Measurements from ENCODE around the gene SDHC.
"Not testable (repeated sequence)": the region's sequence is repeated elsewhere in the genome, so short reads cannot be mapped to it uniquely, and the experiment has no call there.

Gene SDHC

DNA sequence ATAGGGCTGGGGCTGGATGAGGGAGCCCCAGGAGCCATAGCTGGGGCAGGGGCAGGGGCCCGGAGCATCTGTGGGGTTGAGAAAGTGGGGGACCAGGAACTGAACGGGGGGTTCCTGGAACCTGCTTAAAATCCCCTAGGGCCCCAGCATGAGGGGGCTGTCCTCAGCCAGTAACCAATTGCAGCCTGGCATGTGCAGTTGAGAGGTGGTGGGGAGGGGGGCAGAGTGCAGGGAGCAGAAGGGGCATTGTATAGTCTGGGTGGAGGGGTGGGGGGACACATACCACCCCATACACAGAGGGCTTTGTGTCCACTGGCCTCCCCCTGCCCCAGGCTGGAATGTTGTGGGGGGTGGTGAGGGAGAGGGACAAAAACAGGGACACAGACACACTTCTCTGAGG, 4.3 kb upstream of the SDHC start, which contains the start of gene MPZ:
TSS of gene MPZ (minus strand) at position 101 of the 400 bp plus-strand sequence. CDS start at position 38, 63 bp downstream.
- DNase-seq (ENCODE audit: low spot score), result no peak

DNA sequence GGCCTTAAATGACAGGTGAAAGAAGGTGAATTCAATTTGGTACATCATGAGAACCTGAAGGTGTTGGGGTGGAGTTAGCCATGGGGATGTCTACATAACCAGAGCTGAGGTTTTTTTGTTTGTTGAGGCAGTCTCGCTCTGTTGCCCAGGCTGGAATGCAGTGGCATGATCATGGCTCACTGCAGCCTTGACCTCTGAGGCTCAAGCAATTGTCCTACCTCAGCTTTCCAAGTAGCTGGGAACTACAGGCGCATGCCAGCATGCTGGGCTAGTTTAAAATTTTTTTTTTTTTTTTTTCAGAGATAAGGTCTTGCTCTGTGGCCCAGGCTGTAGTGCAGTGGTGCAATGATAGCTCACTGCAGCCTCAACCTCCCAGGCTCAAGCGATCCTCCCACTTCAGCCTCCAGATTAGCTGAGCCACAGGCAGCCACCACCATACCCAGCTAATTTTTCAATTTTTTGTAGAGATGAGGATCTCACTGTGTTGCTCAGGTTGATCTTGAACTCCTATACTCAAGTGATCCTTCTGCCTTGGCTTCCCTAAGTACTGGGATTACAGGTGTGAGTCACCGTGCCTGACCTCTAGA, 2.5 kb upstream of the SDHC start:
- DNase-seq (ENCODE audit: low spot score), result no peak

DNA sequence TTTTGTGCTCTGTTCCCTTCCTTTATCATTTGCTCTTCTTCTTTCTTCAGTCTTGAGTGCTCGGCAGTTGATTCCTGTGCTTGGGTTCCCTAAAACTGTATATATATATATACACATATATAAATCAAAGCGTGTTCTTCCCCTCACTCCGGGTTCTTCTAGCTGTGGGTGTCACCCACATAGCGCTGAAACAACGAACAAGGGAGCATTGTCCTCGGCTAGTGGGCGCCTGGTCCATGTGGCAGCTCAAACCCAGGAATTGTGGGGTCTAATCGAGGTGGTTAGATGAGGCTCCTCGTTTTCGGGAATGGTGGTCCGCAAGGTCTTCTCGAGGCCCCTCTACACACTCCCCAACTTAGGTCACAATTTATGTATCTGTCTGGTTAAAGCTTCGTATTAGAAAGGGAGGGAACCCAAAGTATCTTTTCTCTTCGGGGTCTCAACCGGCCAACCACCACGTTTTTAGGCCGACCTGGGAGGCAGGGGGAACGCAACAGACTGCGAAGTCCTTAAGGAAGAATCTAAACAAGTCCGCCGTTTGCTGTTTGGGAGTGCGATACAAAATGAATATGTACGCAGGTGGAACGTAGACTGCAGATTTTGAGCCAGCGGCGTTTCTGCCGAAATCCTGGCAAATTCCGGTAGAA, 504 bp upstream of the SDHC start:
- DNase-seq (ENCODE audit: low spot score), result peak; percentile 8

DNA sequence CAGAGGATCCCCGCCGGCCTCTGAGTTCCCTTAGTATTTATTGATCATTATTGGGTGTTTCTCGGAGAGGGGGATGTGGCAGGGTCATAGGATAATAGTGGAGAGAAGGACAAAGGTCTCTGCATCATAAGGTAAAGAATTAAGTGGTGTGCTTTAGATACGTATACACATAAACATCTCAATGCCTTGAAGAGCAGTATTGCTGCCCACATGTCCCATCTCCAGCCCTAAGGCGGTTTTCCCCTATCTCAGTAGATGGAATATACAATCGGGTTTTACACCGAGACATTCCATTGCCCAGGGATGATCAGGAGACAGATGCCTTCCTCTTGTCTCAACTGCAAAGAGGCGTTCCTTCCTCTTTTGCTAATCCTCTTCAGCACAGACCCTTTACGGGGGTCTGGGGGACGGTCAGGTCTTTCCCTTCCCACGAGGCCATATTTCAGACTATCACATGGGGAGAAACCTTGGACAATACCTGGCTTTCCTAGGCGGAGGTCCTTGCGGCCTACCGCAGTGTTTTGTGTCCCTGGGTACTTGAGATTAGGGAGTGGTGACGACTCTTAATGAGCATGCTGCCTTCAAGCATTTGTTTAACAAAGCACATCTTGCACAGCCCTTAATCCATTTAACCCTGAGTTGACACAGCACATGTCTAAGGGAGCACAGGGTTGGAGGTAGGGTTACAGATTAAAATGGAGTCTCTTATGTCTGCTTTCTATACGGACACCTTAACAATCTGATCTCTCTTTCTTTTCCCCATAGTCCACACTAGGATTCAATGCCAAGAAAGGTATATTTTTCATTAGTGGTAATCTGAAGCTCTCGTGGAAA, 1.9 kb downstream of the SDHC start:
- DNase-seq (ENCODE audit: low spot score), result not testable (repeated sequence)

DNA sequence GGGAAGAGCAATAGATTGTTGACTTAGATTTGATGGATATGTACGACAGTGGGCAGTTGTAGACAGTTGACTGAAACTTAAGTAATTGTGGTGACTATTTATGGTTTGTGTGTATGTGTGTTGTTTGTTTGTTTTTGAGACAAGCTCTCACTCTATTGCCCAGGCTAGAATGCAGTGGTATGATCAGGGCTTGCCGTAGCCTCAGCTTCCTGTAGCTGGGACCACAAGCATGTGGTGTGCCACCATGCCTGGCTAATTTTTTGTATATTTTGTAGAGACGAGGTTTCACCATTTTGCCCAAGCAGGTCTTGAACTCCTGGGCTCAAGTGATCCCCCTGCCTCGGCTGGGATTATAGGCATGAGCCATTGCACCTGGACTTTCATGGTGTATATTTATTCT, 9.8 kb downstream of the SDHC start:
- DNase-seq (ENCODE audit: low spot score), result no peak

DNA sequence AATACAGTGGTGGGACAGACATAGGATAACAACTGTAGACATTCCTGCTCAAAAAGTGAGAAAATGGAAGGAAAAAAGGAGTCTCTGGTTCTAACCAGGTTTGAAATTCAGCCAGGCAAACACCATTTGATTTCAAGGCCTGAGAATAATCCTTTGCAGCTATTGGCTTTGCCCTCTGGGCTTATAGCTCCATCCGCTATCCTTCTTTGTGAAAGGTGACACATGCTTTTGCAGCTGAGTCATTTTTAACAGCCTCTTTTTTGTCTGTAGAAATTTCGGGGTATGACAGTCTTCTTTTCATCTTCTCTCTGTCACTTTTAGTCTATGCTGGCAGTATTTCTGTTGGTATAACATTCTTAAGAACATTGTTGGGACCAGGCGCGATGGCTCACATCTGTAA, 16.2 kb downstream of the SDHC start:
- DNase-seq (ENCODE audit: low spot score), result no peak

DNA sequence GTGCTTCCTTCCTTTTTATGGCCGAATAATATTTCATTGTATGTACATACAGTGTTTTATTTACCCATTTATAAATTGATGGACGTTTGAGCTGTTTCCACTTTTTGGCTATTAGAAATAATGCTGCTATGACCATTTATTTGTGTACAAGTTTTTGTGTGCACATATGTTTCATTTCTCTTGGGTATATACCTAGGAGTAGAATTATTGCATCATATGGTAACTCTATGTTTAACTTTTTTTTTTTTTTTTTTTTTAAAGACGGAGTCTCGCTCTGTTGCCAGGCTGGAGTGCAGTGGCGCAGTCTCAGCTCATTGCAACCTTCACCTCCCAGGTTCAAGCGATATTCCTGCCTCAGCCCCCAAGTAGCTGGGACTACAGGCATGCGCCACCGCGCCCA, 19.0 kb downstream of the SDHC start:
- DNase-seq (ENCODE audit: low spot score), result no peak

DNA sequence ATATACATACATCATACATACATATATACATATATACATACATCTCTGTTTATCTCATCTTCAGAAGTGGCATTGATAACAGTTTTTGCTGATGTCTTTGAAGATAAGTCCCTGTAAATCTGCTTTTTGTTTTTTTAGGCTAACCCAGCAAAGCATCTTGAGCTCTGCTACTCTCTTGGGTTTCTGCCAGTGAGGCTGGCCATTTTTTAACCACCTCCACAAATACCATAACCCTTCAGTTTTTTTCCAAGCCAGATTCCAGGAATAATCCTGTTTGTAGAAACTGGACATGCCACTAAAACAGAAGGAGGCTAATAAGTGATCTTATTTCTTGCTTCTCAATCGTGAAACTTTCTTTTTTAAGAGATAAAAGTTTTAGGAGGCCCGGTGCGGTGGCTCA, 21.6 kb downstream of the SDHC start:
- DNase-seq (ENCODE audit: low spot score), result no peak

DNA sequence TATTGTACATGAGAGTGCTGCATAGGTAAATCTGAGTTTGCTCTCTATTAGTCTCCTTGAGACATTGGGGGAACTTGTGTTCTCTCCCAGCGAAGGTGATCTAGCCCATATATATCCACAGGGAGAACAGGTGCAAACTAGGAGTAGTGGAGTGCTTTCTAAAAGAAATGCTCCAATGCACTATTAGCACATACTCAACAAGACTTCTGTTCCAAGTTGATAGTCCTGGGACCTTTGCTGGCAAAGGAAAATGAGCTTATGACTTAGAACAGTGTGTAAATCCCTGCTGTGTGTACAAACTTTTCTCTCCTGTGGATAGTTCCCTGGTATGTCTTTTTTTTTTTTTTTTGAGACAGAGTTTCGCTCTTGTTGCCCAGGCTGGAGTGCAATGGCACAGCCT, 28.0 kb downstream of the SDHC start:
- DNase-seq (ENCODE audit: low spot score), result no peak

DNA sequence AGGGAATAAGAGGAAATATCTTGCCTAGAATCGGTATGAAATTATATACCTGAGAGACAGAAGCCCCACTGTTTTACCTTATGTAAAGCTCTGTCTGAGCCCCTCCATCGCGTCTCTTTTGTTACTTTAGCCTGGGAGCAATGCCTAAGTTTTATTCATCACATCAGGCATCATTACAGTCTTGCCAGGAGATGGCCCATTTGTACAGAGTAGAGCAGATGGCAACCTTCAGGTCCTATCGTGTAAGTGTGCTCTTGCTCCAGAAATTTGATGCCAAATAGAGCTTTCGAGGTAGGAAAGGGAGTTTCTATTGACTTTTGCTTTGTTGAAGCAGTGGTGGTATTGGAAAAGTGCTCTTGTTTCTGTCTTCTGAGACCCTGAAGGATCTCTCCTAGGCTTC, 28.6 kb downstream of the SDHC start:
- no peak for DNase-seq (ENCODE audit: low spot score)

DNA sequence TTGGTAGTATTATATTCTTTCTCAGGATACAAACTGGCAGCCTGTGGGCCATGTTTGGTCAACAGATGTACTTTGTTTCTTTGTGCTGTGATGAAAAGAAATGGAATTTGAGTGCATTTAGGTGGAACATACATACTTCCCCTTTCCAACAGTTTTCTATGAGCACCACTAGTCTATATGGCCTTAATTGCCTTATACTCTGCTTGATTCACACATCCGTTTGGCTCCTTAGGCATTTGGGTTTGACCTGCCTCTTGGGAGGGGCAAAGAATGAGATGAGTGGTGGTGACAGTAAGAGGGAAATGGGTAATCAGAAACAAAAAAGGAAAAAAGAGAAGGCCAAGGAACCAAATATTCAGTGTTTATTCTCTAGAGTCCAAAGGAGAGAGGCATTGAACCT, 36.5 kb downstream of the SDHC start:
- no peak for DNase-seq (ENCODE audit: low spot score)

DNA sequence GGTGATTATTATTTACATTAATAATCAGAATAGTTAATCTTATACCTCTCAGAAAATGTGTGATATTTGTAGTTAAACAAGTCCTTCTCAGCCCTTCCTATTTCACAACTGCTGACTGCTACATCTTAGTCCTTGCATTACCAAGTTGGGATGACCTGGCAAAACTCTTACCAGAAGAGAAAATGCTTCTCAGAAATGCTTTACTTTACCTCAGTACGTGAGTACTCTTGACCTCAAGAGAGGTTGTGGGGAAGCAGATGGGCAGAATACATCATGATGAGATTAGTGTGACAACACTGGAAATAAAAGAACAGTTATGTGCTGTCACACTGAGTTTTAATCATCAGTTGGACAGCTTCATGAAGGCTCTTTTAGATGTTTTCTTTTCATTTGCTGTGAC, 37.3 kb downstream of the SDHC start:
- no peak for DNase-seq (ENCODE audit: low spot score)

DNA sequence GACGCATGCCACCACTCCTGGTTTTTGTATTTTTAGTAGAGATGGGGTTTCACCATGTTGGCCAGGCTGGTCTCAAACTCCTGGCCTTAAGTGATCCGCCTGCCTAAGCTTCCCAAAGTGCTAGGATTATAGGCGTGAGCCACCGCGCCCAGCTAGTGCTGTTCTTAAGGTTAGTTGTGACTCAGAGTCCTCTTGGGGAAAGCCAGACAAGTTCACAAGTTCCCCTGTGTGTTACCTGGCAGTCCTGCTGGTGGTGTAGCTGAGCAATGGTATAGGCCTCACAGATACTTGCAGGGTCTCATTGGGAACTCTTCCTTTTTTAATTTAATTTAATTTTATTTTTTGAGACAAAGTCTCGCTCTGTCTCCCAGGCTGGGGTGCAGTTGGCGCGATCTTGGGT, 42.9 kb downstream of the SDHC start:
- no peak for DNase-seq (ENCODE audit: low spot score)

DNA sequence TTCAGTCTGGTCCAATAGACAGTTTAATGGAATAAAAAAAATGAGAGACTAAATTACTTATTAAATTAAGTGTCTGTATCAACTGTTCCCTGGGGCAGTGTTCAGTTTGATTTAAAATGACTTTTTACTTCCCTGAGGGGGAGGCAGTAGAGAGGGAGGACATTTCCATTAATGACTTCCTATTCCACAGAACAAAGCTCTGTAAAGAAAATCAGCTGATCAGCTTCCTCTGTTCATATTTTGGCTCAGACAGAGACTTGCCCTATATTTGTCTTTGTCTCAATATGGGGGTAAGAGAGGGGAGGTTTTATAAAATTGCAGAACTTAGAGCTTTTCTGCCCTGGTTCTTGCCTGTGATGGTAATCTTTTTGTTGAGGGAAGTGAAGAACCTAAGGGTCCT, 45.1 kb downstream of the SDHC start:
- no peak for DNase-seq (ENCODE audit: low spot score)

DNA sequence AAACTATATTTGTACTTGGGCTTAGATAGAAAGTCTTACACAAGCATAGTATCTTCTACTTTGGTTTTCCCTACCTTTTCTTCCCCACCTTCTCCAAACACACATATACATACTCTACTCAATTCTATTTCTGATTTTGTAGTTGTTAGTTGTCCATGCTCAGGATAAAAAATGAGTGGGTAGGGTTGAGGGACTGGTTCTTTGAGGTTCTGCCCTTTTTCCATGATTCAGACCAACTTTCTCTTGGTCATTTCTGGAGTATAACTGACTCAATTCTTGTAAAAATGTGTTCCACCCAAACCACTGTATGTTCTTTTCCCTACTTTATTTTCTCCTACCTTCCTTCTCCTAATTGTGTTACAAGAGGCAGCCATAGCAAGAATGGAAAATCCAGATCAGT, 50.2 kb downstream of the SDHC start:
- no peak for DNase-seq (ENCODE audit: low spot score)

DNA sequence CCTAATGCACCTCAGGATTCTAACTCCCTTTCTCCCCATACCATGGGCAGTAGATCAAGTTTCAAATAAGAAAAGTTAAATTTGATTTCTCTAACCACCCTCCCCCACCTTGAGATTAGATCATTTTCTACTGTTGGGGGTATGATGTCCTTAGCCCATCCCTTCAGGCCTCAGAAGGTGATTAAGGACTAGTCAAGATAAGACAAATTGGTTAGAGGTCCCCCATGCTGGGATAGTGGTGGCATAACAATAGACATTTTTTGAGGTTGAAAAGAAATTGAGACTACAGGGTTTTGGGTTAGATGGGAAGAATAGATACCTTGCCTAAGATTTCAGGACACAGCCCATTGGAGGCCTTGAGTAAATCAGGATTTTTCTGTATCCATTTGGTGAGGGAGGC, 51.0 kb downstream of the SDHC start:
- DNase-seq (ENCODE audit: low spot score), result no peak

DNA sequence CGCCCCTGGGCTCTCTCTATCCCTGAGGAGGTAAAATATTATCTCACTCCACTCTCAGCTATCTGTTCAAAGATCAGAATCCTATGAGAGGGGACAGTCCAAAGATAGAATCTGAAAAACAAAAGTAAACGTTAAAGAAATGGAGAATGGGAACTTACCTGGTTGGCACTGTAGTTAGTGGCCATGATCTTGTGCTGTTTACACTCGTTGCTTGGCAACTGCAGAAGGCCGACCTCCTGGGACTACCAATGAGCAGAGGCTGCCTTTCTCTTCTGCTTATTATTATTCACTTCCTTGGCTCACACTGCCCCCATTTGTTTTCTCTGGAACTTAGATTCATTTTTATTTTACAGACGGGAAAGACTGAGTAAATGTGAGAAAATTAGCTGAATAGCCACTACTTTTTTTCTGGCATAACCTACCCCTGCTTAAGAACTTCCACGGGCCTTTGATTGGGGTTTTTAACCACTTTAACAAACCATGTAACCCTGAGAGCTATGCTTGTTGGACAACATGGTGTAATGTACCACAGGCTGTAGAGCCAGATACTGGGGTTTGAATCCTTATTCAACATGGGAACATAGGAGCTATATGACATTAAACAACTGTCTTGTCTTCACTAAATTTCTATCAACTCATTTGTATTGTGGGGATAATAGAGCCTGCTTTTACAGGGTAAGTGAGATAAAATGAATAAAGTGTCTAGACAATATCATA, 53.7 kb downstream of the SDHC start, which contains the start of gene CFAP126:
TSS of gene CFAP126 (minus strand) at position 193 of the 717 bp plus-strand sequence. CDS start at position 185, 8 bp downstream.
- no peak for DNase-seq (ENCODE audit: low spot score)

DNA sequence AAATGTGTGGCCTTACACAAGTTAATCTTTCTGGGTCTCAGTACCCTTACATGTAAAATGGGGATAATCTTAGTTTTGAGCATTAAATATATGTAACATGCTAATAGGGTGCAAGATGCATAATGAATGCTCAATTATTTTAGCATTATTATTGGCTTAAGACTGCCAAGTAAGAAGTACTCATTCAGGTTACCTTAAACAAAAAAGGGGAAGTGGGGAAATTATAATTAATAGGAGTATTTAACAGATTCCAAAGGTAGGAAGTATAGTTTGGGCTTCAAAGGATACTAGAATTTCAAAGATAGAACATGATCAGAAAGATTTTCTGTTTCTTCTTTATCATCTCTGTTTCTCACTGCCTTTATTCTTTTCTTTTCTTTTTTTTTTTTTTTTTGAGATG, 59.3 kb downstream of the SDHC start:
- no peak for DNase-seq (ENCODE audit: low spot score)

DNA sequence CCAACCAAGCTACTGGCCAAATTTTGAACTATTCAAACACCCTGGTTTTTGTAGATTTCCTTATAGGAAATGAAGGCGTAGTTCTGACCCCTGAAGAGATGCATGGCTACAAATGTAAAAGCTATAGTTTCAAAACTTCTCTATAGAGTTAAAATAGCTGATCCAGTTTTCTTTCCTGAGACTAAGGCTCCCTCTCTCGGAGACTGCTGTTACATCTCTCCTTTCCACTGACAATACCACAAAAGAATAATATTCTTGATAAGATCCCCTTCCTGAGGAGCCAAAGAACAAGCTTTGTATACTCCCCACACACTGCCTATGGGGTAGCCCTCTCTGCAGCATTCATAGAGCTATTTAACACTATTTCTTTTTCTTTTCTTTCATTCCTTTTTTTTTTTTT, 60.2 kb downstream of the SDHC start:
- no peak for DNase-seq (ENCODE audit: low spot score)

DNA sequence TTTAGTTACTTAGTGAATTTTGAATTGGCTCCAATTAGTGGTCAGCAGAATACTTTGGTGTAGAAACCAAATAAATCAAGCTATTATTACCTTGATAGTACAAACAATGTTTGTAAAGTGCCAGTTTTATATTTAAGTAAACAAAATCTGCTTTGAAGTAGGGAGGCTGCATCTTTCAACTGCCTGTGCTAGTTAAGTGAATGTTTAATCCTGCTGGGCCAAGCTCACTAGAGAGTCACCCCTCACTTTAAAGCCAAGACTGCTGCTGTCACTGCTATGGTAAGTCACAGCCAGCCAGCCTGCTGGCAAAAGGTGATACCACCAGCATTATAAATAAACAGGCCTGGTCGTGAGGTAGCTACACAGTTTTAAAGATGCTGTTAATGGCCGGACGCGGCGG, 63.8 kb downstream of the SDHC start:
- DNase-seq (ENCODE audit: low spot score), result no peak

DNA sequence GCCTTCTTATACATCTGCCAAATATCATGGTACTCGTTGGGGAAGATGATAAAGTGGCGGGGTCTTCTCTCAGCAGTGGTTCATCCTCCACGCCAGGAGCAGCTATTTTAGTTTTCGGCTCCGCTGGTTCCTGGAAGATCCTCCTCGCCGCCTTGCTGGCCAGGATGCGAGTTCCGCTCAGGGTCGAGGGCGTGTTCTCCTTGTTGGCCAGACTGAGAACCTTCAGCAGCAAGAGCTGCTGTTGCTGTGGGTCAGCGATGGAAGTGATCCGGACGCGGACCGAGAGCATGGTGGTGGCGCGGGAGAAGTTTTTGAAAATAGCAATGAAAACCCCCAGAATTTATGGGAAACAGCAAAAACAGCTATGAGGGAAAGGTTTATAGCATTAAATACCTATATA, 64.9 kb downstream of the SDHC start:
- no peak for DNase-seq (ENCODE audit: low spot score)

DNA sequence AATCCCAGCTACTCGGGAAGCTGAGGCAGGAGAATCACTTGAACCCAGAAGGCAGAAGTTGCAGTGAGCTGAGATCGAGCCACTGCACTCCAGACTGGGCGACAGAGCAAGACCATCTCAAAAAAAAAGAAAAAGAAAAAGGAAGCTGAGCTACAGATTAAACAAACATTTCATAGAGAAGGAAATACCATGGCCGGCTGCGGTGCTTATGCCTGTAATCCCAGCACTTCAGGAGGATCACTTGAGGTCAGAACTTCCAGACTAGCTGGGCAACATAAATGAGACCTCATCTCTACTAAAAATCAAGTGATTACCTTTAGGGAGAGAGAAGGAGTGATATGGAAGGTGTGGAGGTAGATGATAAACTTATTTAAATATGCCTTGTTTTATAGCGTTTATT, 67.5 kb downstream of the SDHC start:
- DNase-seq (ENCODE audit: low spot score), result no peak
